Astrocyte (in vitro differentiated cells and primary cell): ENCODE data around the gene PSME3IP1. TPM values are rescaled to one million over a fixed set of nuclear protein-coding genes. Genes with fewer than 3 reads are reported as not detected.

ENCODE experiments used
- DNase-seq: peaks from one replicate; pipeline ENCODE4 v3.0.0-alpha.2; 2010; ENCODE audit warnings: low read depth
- FAIRE-seq: peaks from 2 replicates; lab custom pipeline; 2011; peaks lifted over from hg19 to GRCh38; lab: Jason Lieb, UNC
- H2AFZ ChIP-seq: 2 replicates; pipeline ENCODE4 v1.6.0; 2012; ENCODE audit warnings: low read depth, low read length, inconsistent platforms
- H3K27ac ChIP-seq: 2 replicates; pipeline ENCODE4 v1.5.1; 2011; ENCODE audit warnings: low read depth, low read length, inconsistent platforms
- H3K27me3 ChIP-seq: 2 replicates; pipeline ENCODE4 v1.6.0; 2011; ENCODE audit warnings: low read length, inconsistent platforms; ENCODE audit not compliant: insufficient read depth
- H3K36me3 ChIP-seq: 2 replicates; pipeline ENCODE4 v1.5.1; 2011; ENCODE audit warnings: low read length, inconsistent platforms; ENCODE audit not compliant: insufficient read depth
- H3K4me1 ChIP-seq: 2 replicates; pipeline ENCODE4 v1.5.1; 2011; ENCODE audit warnings: low read length, inconsistent platforms; ENCODE audit not compliant: insufficient read depth
- H3K4me2 ChIP-seq: 2 replicates; pipeline ENCODE4 v1.6.0; 2012; ENCODE audit warnings: low read length, inconsistent platforms
- H3K4me3 ChIP-seq: 2 replicates; pipeline ENCODE4 v1.5.1; 2011; ENCODE audit warnings: low read depth, mild to moderate bottlenecking, low read length, inconsistent platforms; ENCODE audit not compliant: insufficient read depth
- H3K79me2 ChIP-seq: 2 replicates; pipeline ENCODE4 v1.6.0; 2012; ENCODE audit warnings: mild to moderate bottlenecking, low read length, inconsistent platforms; ENCODE audit not compliant: insufficient read depth
- H3K9ac ChIP-seq: 2 replicates; pipeline ENCODE4 v1.6.0; 2012; ENCODE audit warnings: mild to moderate bottlenecking, low read length, inconsistent platforms
- H3K9me3 ChIP-seq: 2 replicates; pipeline ENCODE4 v1.5.1; 2012; ENCODE audit warnings: low read depth, mild to moderate bottlenecking, low read length, inconsistent platforms; ENCODE audit not compliant: insufficient read depth
- H4K20me1 ChIP-seq: 2 replicates; pipeline ENCODE4 v1.6.0; 2012; ENCODE audit warnings: low read length, inconsistent platforms; ENCODE audit not compliant: insufficient read depth
- H3K27ac Mint-ChIP-seq: one replicate; pipeline ENCODE4 v1.8.0; 2021; ENCODE audit warnings: mild to moderate bottlenecking, mixed read lengths; ENCODE audit not compliant: unreplicated experiment
- H3K27me3 Mint-ChIP-seq: one replicate; pipeline ENCODE4 v1.8.0; 2021; ENCODE audit warnings: low read depth, mixed read lengths; ENCODE audit not compliant: unreplicated experiment
- H3K36me3 Mint-ChIP-seq: one replicate; pipeline ENCODE4 v1.8.0; 2021; ENCODE audit warnings: low read depth, mixed read lengths; ENCODE audit not compliant: unreplicated experiment
- H3K4me1 Mint-ChIP-seq: one replicate; pipeline ENCODE4 v1.8.0; 2021; ENCODE audit warnings: low read depth, mixed read lengths; ENCODE audit not compliant: unreplicated experiment
- H3K4me3 Mint-ChIP-seq: one replicate; pipeline ENCODE4 v1.8.0; 2021; ENCODE audit warnings: mild to moderate bottlenecking, moderate library complexity, mixed read lengths; ENCODE audit not compliant: unreplicated experiment
- H3K9me3 Mint-ChIP-seq: one replicate; pipeline ENCODE4 v1.8.0; 2021; ENCODE audit warnings: mild to moderate bottlenecking, mixed read lengths; ENCODE audit not compliant: unreplicated experiment
- EZH2 ChIP-seq: IDR thresholded peaks from 2 replicates; pipeline ENCODE4 v1.6.1; 2012; ENCODE audit warnings: mild to moderate bottlenecking, low read length, inconsistent platforms; ENCODE audit not compliant: insufficient read depth
- total RNA-seq: library from RNA; stranded (reverse); gene quantifications from 2 replicates; pipeline ENCODE4 v1.2.1, GENCODE V29; 2021
- TF ChIP-seq, protein P1 (sequence below): IDR thresholded peaks from 2 replicates; pipeline ENCODE4 v1.5.1; 2011; ENCODE audit warnings: low read depth, mild to moderate bottlenecking, inconsistent platforms, low read length, moderate library complexity; ENCODE audit not compliant: insufficient read depth

PSME3IP1 gene
- total RNA-seq, 1 donor from 2014 or later: 78.8 TPM

- peaks cover 2% of the 10 kb centered on the region for H3K4me1 ChIP-seq
- peaks cover 22% of the 10 kb centered on the region for H3K36me3 ChIP-seq
- no peaks in the 10 kb centered on the region for H3K9me3 ChIP-seq
- H3K4me3 Mint-ChIP-seq: no peak overlapping the region
- H3K4me3 ChIP-seq: no peak overlapping the region
- no peak overlapping the region for H3K4me2 ChIP-seq
- no peaks in the 10 kb centered on the region for H3K9me3 Mint-ChIP-seq
- TF ChIP-seq, protein P1, sequence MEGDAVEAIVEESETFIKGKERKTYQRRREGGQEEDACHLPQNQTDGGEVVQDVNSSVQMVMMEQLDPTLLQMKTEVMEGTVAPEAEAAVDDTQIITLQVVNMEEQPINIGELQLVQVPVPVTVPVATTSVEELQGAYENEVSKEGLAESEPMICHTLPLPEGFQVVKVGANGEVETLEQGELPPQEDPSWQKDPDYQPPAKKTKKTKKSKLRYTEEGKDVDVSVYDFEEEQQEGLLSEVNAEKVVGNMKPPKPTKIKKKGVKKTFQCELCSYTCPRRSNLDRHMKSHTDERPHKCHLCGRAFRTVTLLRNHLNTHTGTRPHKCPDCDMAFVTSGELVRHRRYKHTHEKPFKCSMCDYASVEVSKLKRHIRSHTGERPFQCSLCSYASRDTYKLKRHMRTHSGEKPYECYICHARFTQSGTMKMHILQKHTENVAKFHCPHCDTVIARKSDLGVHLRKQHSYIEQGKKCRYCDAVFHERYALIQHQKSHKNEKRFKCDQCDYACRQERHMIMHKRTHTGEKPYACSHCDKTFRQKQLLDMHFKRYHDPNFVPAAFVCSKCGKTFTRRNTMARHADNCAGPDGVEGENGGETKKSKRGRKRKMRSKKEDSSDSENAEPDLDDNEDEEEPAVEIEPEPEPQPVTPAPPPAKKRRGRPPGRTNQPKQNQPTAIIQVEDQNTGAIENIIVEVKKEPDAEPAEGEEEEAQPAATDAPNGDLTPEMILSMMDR: no peak
- no peak for TF ChIP-seq EZH2
- H3K4me1 Mint-ChIP-seq: peaks cover 6% of the 10 kb centered on the region
- H3K36me3 Mint-ChIP-seq: peaks cover 34% of the 10 kb centered on the region
- no peak overlapping the region for H3K27ac ChIP-seq
- no peaks in the 10 kb centered on the region for H3K27me3 ChIP-seq
- no peaks in the 10 kb centered on the region for H3K27me3 Mint-ChIP-seq
- FAIRE-seq (no peak), DNase-seq (no peak)
- no peaks in the 10 kb centered on the region for H3K79me2 ChIP-seq
- H4K20me1 ChIP-seq: no peaks in the 10 kb centered on the region
- H3K9ac ChIP-seq: no peak overlapping the region
- H2AFZ ChIP-seq: no peak overlapping the region
- no peak overlapping the region for H3K27ac Mint-ChIP-seq
These were observed 32.0 kb downstream of the PSME3IP1 start for GRCh38 chr16:57153841-57154240.

DNA sequence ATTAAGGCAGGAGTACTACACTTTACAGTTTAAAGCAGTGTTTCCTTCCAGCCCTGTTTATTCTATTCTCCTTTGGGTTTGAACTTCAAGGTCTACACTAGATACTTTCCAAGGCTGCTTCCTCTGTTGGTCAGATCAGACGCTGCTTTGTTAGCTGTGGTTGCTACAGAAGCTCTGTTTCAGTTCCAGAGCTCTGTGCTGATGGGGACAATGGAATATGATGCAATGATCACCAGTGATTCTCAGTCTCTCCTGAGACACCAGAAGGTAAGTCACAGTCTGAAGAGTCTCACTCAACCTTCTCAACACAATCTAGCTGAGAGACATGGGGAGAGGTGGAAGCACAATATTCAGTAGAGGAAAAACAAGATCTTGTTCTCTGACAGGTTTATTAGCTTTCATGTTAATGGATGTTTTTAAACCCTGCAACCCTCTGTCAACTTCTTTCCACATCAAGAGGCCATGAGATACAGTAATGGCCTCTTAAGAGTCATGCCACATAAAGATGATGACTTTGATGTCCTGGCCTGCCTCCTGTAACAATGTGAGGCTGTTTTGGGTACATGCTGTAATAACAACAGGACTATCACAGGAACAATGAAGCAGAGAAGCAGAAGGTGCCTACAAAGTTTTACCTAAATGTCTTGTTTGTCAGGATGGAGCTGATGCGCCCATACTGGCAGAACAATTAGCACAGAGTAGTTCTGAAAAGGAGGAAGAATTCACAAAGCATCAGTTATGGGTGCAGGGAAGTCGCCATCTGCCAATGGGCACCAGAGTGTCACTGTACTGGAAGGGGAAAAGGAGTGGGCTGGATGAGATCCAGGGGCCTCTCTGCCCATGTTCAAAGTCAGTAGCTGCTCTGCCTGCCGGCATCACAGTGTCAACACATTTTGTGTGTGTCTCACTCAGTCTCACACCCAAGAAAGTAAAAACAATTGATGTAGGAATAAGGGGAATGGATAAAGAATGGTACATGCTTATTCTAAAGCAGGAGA is 33.4 kb downstream of the PSME3IP1 start:
- Histone ChIP-seq H3K9me3 (no peaks in the 10 kb centered on the region), H3K9ac (no peak overlapping the region), H3K4me3 (no peak overlapping the region), H2AFZ (no peak overlapping the region), H3K4me1 (peaks cover 8% of the 10 kb centered on the region), H3K27ac (no peak overlapping the region), H3K27me3 (no peaks in the 10 kb centered on the region), H3K36me3 (peaks cover 21% of the 10 kb centered on the region), H3K4me2 (no peak overlapping the region), H4K20me1 (no peaks in the 10 kb centered on the region), H3K79me2 (no peaks in the 10 kb centered on the region)
- DNase-seq: no peak
- no peak for FAIRE-seq
- Mint-ChIP-seq H3K4me1 (peaks cover 9% of the 10 kb centered on the region), H3K9me3 (peaks cover 2% of the 10 kb centered on the region), H3K27me3 (no peaks in the 10 kb centered on the region), H3K4me3 (no peak overlapping the region), H3K36me3 (peaks cover 41% of the 10 kb centered on the region), H3K27ac (no peak overlapping the region)
- no peak for TF ChIP-seq EZH2
- TF ChIP-seq, protein P1: no peak

DNA sequence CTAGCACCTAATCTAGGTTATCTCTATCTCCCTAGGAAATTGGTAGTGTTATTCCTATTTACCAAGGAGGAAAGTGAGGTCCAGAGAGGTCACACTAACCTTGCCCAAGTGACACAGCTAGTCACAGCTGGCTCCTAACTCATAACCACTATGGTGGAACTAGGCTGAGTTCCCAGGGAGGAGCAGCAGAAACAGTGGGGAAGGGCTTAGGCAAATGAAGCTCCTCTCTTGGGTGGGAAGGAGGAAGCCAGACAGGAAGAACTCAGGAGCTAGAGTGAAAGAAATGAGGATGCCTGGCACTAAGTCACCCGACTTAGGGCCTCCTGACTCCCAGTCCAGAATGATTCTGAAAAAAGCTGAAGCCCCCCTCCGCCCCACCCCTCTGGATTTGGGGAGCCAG is 34.5 kb downstream of the PSME3IP1 start:
- Mint-ChIP-seq H3K9me3 (peaks cover 2% of the 10 kb centered on the region), H3K36me3 (peaks cover 38% of the 10 kb centered on the region), H3K27me3 (no peaks in the 10 kb centered on the region), H3K4me3 (no peak overlapping the region), H3K4me1 (peaks cover 9% of the 10 kb centered on the region), H3K27ac (no peak overlapping the region)
- TF ChIP-seq, protein P1: no peak
- no peak for TF ChIP-seq EZH2
- no peak overlapping the region for H2AFZ ChIP-seq
- H3K9me3 ChIP-seq: no peaks in the 10 kb centered on the region
- no peaks in the 10 kb centered on the region for H3K27me3 ChIP-seq
- DNase-seq: no peak
- no peak overlapping the region for H3K27ac ChIP-seq
- no peak overlapping the region for H3K4me2 ChIP-seq
- peaks cover 18% of the 10 kb centered on the region for H3K36me3 ChIP-seq
- H4K20me1 ChIP-seq: peaks cover 3% of the 10 kb centered on the region
- no peak for FAIRE-seq
- H3K4me3 ChIP-seq: no peak overlapping the region
- peaks cover 12% of the 10 kb centered on the region for H3K4me1 ChIP-seq
- H3K9ac ChIP-seq: no peak overlapping the region
- no peaks in the 10 kb centered on the region for H3K79me2 ChIP-seq
